ENCODE results near the gene DSPP.

DSPP gene

DNA sequence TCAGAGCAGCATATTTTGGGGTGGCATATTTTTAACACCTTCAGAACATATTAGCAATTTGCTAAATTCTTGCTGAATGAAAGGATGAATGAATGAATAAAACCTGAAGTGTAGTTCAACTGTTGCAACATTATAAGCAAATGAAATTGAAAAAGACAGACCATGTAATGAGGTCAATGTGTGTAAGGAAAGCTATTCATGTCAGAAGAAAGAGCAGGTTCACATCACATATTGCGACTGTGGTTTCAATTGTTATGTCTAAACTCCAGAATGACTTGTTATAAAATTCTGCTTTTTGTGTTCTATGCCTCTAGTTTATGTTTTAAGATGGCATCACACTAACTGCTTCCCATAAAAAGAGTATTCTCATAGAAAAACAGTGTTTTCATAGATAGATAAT is 32.9 kb upstream of the DSPP start:
- ChIA-PET POLR2A (no interaction called here), CTCF (no interaction called here)
- TF ChIP-seq ZIC2 (tag by site-specific recombination; IDR thresholded peaks at IDR 0.05) (no peak), ZNF146 (tag by site-specific recombination; IDR thresholded peaks at IDR 0.05) (no peak), ZNF112 (tag by site-specific recombination; IDR thresholded peaks at IDR 0.05) (no peak), OSR2 (tag by site-specific recombination; IDR thresholded peaks at IDR 0.05) (no peak), ZNF707 (tag by site-specific recombination; IDR thresholded peaks at IDR 0.05) (no peak), OVOL3 (tag by site-specific recombination; IDR thresholded peaks at IDR 0.05) (no peak), ZNF776 (tag by site-specific recombination; IDR thresholded peaks at IDR 0.05; ENCODE audit: borderline replicate concordance) (no peak)
- TF ChIP-seq, protein P1, sequence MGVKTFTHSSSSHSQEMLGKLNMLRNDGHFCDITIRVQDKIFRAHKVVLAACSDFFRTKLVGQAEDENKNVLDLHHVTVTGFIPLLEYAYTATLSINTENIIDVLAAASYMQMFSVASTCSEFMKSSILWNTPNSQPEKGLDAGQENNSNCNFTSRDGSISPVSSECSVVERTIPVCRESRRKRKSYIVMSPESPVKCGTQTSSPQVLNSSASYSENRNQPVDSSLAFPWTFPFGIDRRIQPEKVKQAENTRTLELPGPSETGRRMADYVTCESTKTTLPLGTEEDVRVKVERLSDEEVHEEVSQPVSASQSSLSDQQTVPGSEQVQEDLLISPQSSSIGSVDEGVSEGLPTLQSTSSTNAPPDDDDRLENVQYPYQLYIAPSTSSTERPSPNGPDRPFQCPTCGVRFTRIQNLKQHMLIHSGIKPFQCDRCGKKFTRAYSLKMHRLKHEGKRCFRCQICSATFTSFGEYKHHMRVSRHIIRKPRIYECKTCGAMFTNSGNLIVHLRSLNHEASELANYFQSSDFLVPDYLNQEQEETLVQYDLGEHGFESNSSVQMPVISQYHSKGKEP (tag by site-specific recombination; IDR thresholded peaks at IDR 0.05): no peak
- Histone ChIP-seq H3K9me3 (ENCODE audit: control insufficient read depth, insufficient read depth, low read depth, low read length) (no peaks in the 10 kb centered on the region), H3K36me3 (ENCODE audit: control insufficient read depth in 2 of 2, insufficient read depth in 1 of 2, low read length in 2 of 2) (no peaks in the 10 kb centered on the region), H3K4me1 (ENCODE audit: control insufficient read depth, insufficient read depth, low read length) (no peaks in the 10 kb centered on the region), H3K27ac (ENCODE audit: extremely low read depth, low read depth, low read length) (no peak overlapping the region), H3K4me3 (ENCODE audit: low read depth, low read length) (no peak overlapping the region)

DNA sequence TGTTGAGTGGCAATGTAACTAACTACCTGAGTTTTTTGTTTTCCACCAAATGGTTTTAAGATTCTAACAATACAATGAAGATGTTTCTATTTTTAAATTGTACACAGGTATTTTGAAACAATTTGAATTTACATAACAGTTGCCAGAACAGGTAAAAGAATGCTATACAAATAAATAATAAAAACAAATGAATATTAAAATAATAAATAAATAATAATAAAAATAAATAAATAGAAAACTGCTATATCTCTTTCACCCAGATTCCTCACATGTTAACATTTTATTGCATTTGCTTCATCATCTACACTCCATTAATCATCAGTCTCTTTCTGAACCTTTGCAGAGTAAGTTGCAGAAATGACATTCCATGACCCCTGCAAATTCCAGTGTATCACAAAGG is 32.3 kb upstream of the DSPP start:
- Histone ChIP-seq H3K36me3 (ENCODE audit: control insufficient read depth in 2 of 2, insufficient read depth in 1 of 2, low read length in 2 of 2) (no peaks in the 10 kb centered on the region), H3K4me1 (ENCODE audit: control insufficient read depth, insufficient read depth, low read length) (no peaks in the 10 kb centered on the region), H3K4me3 (ENCODE audit: low read depth, low read length) (no peak overlapping the region), H3K9me3 (ENCODE audit: control insufficient read depth, insufficient read depth, low read depth, low read length) (no peaks in the 10 kb centered on the region), H3K27ac (ENCODE audit: extremely low read depth, low read depth, low read length) (no peak overlapping the region)
- POLR2A ChIA-PET: no interaction called here
- TF ChIP-seq ZNF121 (tag by site-specific recombination; IDR thresholded peaks at IDR 0.05) (no peak), ZNF223 (tag by site-specific recombination; IDR thresholded peaks at IDR 0.05) (no peak), ZNF302 (tag by site-specific recombination; IDR thresholded peaks at IDR 0.05; ENCODE audit: low read depth) (no peak), ZBTB7A (tag by site-specific recombination; IDR thresholded peaks at IDR 0.05; ENCODE audit: low read depth) (no peak), PRDM1 (tag by site-specific recombination; IDR thresholded peaks at IDR 0.05) (no peak), ZXDB (tag by site-specific recombination; IDR thresholded peaks at IDR 0.05) (no peak), ZNF544 (tag by site-specific recombination; IDR thresholded peaks at IDR 0.05) (no peak), ZNF548 (tag by site-specific recombination; IDR thresholded peaks at IDR 0.05) (no peak), ZNF366 (tag by site-specific recombination; conservative IDR thresholded peaks at IDR 0.05) (no peak), ZNF174 (tag by site-specific recombination; IDR thresholded peaks at IDR 0.05) (no peak), ZBTB20 (tag by site-specific recombination; IDR thresholded peaks at IDR 0.05) (no peak), ZNF529 (tag by site-specific recombination; IDR thresholded peaks at IDR 0.05; ENCODE audit: insufficient replicate concordance) (no peak), ZNF423 (tag by site-specific recombination; IDR thresholded peaks at IDR 0.05) (no peak), TRIM28 (IDR thresholded peaks at IDR 0.05; ENCODE audit: borderline replicate concordance, low read length) (no peak)
- TF ChIP-seq, protein P2, sequence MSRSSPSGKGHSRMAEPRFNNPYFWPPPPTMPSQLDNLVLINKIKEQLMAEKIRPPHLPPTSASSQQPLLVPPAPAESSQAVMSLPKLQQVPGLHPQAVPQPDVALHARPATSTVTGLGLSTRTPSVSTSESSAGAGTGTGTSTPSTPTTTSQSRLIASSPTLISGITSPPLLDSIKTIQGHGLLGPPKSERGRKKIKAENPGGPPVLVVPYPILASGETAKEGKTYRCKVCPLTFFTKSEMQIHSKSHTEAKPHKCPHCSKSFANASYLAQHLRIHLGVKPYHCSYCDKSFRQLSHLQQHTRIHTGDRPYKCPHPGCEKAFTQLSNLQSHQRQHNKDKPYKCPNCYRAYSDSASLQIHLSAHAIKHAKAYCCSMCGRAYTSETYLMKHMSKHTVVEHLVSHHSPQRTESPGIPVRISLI (tag by site-specific recombination; IDR thresholded peaks at IDR 0.05): no peak
- TF ChIP-seq, protein P3, sequence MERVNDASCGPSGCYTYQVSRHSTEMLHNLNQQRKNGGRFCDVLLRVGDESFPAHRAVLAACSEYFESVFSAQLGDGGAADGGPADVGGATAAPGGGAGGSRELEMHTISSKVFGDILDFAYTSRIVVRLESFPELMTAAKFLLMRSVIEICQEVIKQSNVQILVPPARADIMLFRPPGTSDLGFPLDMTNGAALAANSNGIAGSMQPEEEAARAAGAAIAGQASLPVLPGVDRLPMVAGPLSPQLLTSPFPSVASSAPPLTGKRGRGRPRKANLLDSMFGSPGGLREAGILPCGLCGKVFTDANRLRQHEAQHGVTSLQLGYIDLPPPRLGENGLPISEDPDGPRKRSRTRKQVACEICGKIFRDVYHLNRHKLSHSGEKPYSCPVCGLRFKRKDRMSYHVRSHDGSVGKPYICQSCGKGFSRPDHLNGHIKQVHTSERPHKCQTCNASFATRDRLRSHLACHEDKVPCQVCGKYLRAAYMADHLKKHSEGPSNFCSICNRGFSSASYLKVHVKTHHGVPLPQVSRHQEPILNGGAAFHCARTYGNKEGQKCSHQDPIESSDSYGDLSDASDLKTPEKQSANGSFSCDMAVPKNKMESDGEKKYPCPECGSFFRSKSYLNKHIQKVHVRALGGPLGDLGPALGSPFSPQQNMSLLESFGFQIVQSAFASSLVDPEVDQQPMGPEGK (tag by site-specific recombination; IDR thresholded peaks at IDR 0.05): no peak
- TF ChIP-seq, protein P4, sequence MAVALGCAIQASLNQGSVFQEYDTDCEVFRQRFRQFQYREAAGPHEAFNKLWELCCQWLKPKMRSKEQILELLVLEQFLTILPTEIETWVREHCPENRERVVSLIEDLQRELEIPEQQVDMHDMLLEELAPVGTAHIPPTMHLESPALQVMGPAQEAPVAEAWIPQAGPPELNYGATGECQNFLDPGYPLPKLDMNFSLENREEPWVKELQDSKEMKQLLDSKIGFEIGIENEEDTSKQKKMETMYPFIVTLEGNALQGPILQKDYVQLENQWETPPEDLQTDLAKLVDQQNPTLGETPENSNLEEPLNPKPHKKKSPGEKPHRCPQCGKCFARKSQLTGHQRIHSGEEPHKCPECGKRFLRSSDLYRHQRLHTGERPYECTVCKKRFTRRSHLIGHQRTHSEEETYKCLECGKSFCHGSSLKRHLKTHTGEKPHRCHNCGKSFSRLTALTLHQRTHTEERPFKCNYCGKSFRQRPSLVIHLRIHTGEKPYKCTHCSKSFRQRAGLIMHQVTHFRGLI (tag by site-specific recombination; IDR thresholded peaks at IDR 0.05): no peak
- TF ChIP-seq, protein P5, sequence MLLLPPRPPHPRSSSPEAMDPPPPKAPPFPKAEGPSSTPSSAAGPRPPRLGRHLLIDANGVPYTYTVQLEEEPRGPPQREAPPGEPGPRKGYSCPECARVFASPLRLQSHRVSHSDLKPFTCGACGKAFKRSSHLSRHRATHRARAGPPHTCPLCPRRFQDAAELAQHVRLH (tag by site-specific recombination; IDR thresholded peaks at IDR 0.05): no peak
- TF ChIP-seq, protein P6, sequence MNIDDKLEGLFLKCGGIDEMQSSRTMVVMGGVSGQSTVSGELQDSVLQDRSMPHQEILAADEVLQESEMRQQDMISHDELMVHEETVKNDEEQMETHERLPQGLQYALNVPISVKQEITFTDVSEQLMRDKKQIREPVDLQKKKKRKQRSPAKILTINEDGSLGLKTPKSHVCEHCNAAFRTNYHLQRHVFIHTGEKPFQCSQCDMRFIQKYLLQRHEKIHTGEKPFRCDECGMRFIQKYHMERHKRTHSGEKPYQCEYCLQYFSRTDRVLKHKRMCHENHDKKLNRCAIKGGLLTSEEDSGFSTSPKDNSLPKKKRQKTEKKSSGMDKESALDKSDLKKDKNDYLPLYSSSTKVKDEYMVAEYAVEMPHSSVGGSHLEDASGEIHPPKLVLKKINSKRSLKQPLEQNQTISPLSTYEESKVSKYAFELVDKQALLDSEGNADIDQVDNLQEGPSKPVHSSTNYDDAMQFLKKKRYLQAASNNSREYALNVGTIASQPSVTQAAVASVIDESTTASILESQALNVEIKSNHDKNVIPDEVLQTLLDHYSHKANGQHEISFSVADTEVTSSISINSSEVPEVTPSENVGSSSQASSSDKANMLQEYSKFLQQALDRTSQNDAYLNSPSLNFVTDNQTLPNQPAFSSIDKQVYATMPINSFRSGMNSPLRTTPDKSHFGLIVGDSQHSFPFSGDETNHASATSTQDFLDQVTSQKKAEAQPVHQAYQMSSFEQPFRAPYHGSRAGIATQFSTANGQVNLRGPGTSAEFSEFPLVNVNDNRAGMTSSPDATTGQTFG (tag by site-specific recombination; IDR thresholded peaks at IDR 0.05; ENCODE audit: borderline replicate concordance): no peak
- CTCF ChIA-PET: no interaction called here
